Raji (cell line): ENCODE measurements around the gene FBXW8.

Experiments
- POLR2A ChIP-seq: IDR thresholded peaks from 2 replicates; pipeline ENCODE4 v1.6.1; 2011; ENCODE audit warnings: low read depth, low read length, control low read depth; ENCODE audit not compliant: insufficient read depth

Gene FBXW8

GRCh38 chr12:117063162-117063911, 152.6 kb downstream of the FBXW8 start:
- no peak for TF ChIP-seq POLR2A

GRCh38 chr12:117064049-117064448, 153.3 kb downstream of the FBXW8 start:
- no peak for TF ChIP-seq POLR2A

GRCh38 chr12:117064596-117064995, 153.8 kb downstream of the FBXW8 start:
- no peak for TF ChIP-seq POLR2A

GRCh38 chr12:117067016-117067415, 156.3 kb downstream of the FBXW8 start:
- no peak for TF ChIP-seq POLR2A

- no peak for TF ChIP-seq POLR2A
Observed at GRCh38 chr12:117067638-117068037, 156.9 kb downstream of the FBXW8 start.

- no peak for TF ChIP-seq POLR2A
Observed at GRCh38 chr12:117068492-117068891, 157.7 kb downstream of the FBXW8 start.

GRCh38 chr12:117069101-117069797, 158.5 kb downstream of the FBXW8 start:
- no peak for TF ChIP-seq POLR2A

GRCh38 chr12:117069926-117070900, 159.5 kb downstream of the FBXW8 start:
- TF ChIP-seq POLR2A: no peak

- TF ChIP-seq POLR2A: no peak
Observed at GRCh38 chr12:117071009-117071408, 160.3 kb downstream of the FBXW8 start.

GRCh38 chr12:117072106-117072505, 161.4 kb downstream of the FBXW8 start:
- no peak for TF ChIP-seq POLR2A

GRCh38 chr12:117072736-117073490, 162.2 kb downstream of the FBXW8 start:
- no peak for TF ChIP-seq POLR2A

- no peak for TF ChIP-seq POLR2A
Observed at GRCh38 chr12:117073611-117074010, 162.9 kb downstream of the FBXW8 start.

GRCh38 chr12:117076410-117077372, 165.9 kb downstream of the FBXW8 start:
- TF ChIP-seq POLR2A: no peak

GRCh38 chr12:117079487-117079886, 168.7 kb downstream of the FBXW8 start:
- no peak for TF ChIP-seq POLR2A

- no peak for TF ChIP-seq POLR2A
Observed at GRCh38 chr12:117080661-117081144, 170.0 kb downstream of the FBXW8 start.
